Activated T-cell treated with anti-CD3 and anti-CD28 coated beads for 24 hours (primary cell): ENCODE measurements around the gene TRDMT1.
"Not testable (repeated sequence)": the region's sequence is repeated elsewhere in the genome, so short reads cannot be mapped to it uniquely, and the experiment has no call there.

Experiments used
- DNase-seq: peaks from one replicate; pipeline ENCODE4 v3.0.0-alpha.2; 2020; ENCODE audit warnings: low read depth

TRDMT1 gene

GRCh38 chr10:17128261-17128660, 73.2 kb downstream of the TRDMT1 start:
- DNase-seq: no peak

- DNase-seq: no peak
Measured at GRCh38 chr10:17126327-17126726, 75.1 kb downstream of the TRDMT1 start.

- DNase-seq: no peak
Measured at GRCh38 chr10:17125206-17125893, 76.1 kb downstream of the TRDMT1 start.

GRCh38 chr10:17123961-17124360, 77.5 kb downstream of the TRDMT1 start:
- no peak for DNase-seq

- DNase-seq: no peak
Measured at GRCh38 chr10:17122726-17123661, 78.5 kb downstream of the TRDMT1 start.

- no peak for DNase-seq
Measured at GRCh38 chr10:17122052-17122451, 79.4 kb downstream of the TRDMT1 start.

GRCh38 chr10:17120694-17121093, 80.8 kb downstream of the TRDMT1 start:
- no peak for DNase-seq

GRCh38 chr10:17119845-17120244, 81.6 kb downstream of the TRDMT1 start:
- DNase-seq: no peak

GRCh38 chr10:17116193-17116592, 85.3 kb downstream of the TRDMT1 start:
- no peak for DNase-seq

GRCh38 chr10:17115683-17116082, 85.8 kb downstream of the TRDMT1 start:
- no peak for DNase-seq

- not testable (repeated sequence) for DNase-seq
Measured at GRCh38 chr10:17114878-17115444, 86.5 kb downstream of the TRDMT1 start.

- no peak for DNase-seq
Measured at GRCh38 chr10:17113889-17114540, 87.5 kb downstream of the TRDMT1 start.

- DNase-seq: no peak
Measured at GRCh38 chr10:17113346-17113745, 88.1 kb downstream of the TRDMT1 start.

GRCh38 chr10:17112566-17112965, 88.9 kb downstream of the TRDMT1 start:
- DNase-seq: no peak

GRCh38 chr10:17109475-17110207, 91.8 kb downstream of the TRDMT1 start:
- DNase-seq: no peak

- DNase-seq: no peak
Measured at GRCh38 chr10:17109046-17109445, 92.4 kb downstream of the TRDMT1 start.

GRCh38 chr10:17106991-17107390, 94.5 kb downstream of the TRDMT1 start:
- DNase-seq: no peak

GRCh38 chr10:17101910-17102266, 99.6 kb downstream of the TRDMT1 start:
- no peak for DNase-seq

GRCh38 chr10:17101257-17101909, 100.1 kb downstream of the TRDMT1 start:
- DNase-seq: no peak

- DNase-seq: no peak
Measured at GRCh38 chr10:17100586-17100985, 100.9 kb downstream of the TRDMT1 start.

GRCh38 chr10:17098012-17098411, 103.5 kb downstream of the TRDMT1 start:
- DNase-seq: no peak
